H1 (cell line): Measurements from ENCODE around the gene LIF. TPM values are rescaled to one million over a fixed set of nuclear protein-coding genes. Genes with fewer than 3 reads are reported as not detected.

ENCODE experiments used
- CTCF ChIA-PET: fragments of 300-600 bp; sonication (Branson Sonifier 250); formaldehyde crosslinking; loops from one replicate; lab custom pipeline; 2021; ENCODE audit not compliant: partially characterized antibody; lab: Charles Lee
- POLR2A ChIA-PET: fragments of 300-600 bp; sonication (Branson Sonifier 250); formaldehyde crosslinking; loops from one replicate; lab custom pipeline; 2021; ENCODE audit warnings: inconsistent platforms; ENCODE audit not compliant: partially characterized antibody; lab: Charles Lee
- DNase-seq, 2 experiments: peaks; one replicate each; pipeline versions ENCODE4 v3.0.0 to v3.0.0-alpha.2; 2010 to 2022; ENCODE audit warnings: low spot score in 2 of 2, low read depth in 1 of 2, mixed read lengths in 1 of 2
- FAIRE-seq: peaks from 2 replicates; lab custom pipeline; 2011; peaks lifted over from hg19 to GRCh38; lab: Jason Lieb, UNC
- H2AFZ ChIP-seq: 2 replicates; pipeline ENCODE4 v1.8.1; 2012; ENCODE audit warnings: low read length, inconsistent platforms
- H2AK5ac ChIP-seq: 2 replicates; pipeline ENCODE4 v1.6.1; 2013; ENCODE audit warnings: low read depth, low read length
- H2BK120ac ChIP-seq: replicated peaks from 2 replicates; pipeline ENCODE3; 2013; ENCODE audit warnings: low read depth, low read length, inconsistent platforms
- H2BK12ac ChIP-seq: 2 replicates; pipeline ENCODE4 v1.6.1; 2013; ENCODE audit warnings: low read depth, low read length
- H2BK15ac ChIP-seq: 2 replicates; pipeline ENCODE4 v1.6.1; 2013; ENCODE audit warnings: low read length
- H2BK20ac ChIP-seq: 2 replicates; pipeline ENCODE4 v1.6.1; 2013; ENCODE audit warnings: low read length
- H2BK5ac ChIP-seq: 2 replicates; pipeline ENCODE4 v1.6.1; 2013; ENCODE audit warnings: low read depth, low read length
- H3K14ac ChIP-seq: 2 replicates; pipeline ENCODE4 v1.6.1; 2013; ENCODE audit warnings: inconsistent platforms; ENCODE audit not compliant: insufficient read length
- H3K18ac ChIP-seq: 2 replicates; pipeline ENCODE4 v1.6.1; 2013; ENCODE audit warnings: low read length; ENCODE audit errors: extremely low read depth
- H3K23ac ChIP-seq: 2 replicates; pipeline ENCODE4 v1.6.1; 2013; ENCODE audit warnings: inconsistent platforms; ENCODE audit not compliant: insufficient read length
- H3K23me2 ChIP-seq: 2 replicates; pipeline ENCODE4 v1.6.1; 2013; ENCODE audit warnings: low read depth, low read length
- H3K27ac ChIP-seq: 2 replicates; pipeline ENCODE4 v1.6.1; 2011; ENCODE audit warnings: low read depth, low read length, inconsistent platforms
- H3K27me3 ChIP-seq, 4 experiments: replicated peaks in 1 of 4; 1 replicate in 1 of 4; 2 replicates in 3 of 4; pipeline versions ENCODE4 v1.6.1 to v1.8.1; 2011 to 2013; ENCODE audit warnings: low read length in 3 of 4, mild to moderate bottlenecking in 3 of 4, inconsistent platforms in 2 of 4, mixed read lengths in 2 of 4, moderate library complexity in 1 of 4; ENCODE audit not compliant: control insufficient read depth in 3 of 4, insufficient read depth in 3 of 4; ENCODE audit errors: extremely low read depth in 1 of 4
- H3K36me3 ChIP-seq, 4 experiments: 2 replicates each; pipeline versions ENCODE4 v1.6.1 to v1.8.1; 2011 to 2013; ENCODE audit warnings: mild to moderate bottlenecking in 4 of 4, low read length in 3 of 4, moderate library complexity in 2 of 4, control low read depth in 1 of 4, inconsistent platforms in 1 of 4; ENCODE audit not compliant: insufficient read depth in 4 of 4, control insufficient read depth in 2 of 4
- H3K4ac ChIP-seq: replicated peaks from 2 replicates; pipeline ENCODE3; 2013; ENCODE audit warnings: low read length, low read depth, mixed read lengths, inconsistent platforms; ENCODE audit not compliant: insufficient read length
- H3K4me1 ChIP-seq, 4 experiments: replicated peaks in 1 of 4; 1 replicate in 1 of 4; 2 replicates in 3 of 4; pipeline versions ENCODE4 v1.6.1 to v1.8.1; 2011 to 2013; ENCODE audit warnings: low read length in 3 of 4, inconsistent platforms in 2 of 4, mixed read lengths in 1 of 4; ENCODE audit not compliant: insufficient read depth in 4 of 4, control insufficient read depth in 3 of 4
- H3K4me2 ChIP-seq, 2 experiments: 2 replicates each; pipeline versions ENCODE4 v1.6.1 to v1.8.1; 2011 to 2013; ENCODE audit warnings: low read depth in 2 of 2, low read length in 2 of 2, control low read depth in 1 of 2, inconsistent platforms in 1 of 2, mild to moderate bottlenecking in 1 of 2; ENCODE audit not compliant: insufficient read depth in 1 of 2
- H3K4me3 ChIP-seq, 4 experiments: fragments of 200-600, 300-600 bp in 1 of 4; sonication (generic), shearing (Covaris generic), sonication (Bioruptor Twin) in 1 of 4; 2 replicates each; pipeline versions ENCODE4 v1.5.1 to v1.8.1; 2011 to 2016; ENCODE audit warnings: low read length in 4 of 4, low read depth in 3 of 4, control low read depth in 2 of 4, inconsistent platforms in 2 of 4, mild to moderate bottlenecking in 2 of 4, mixed read lengths in 1 of 4, moderate library complexity in 1 of 4; ENCODE audit not compliant: insufficient read depth in 2 of 4; ENCODE audit errors: extremely low read depth in 1 of 4
- H3K56ac ChIP-seq: replicated peaks from 2 replicates; pipeline ENCODE3; 2013; ENCODE audit warnings: low read depth, mild to moderate bottlenecking, mixed read lengths, low read length, inconsistent platforms; ENCODE audit not compliant: insufficient read length
- H3K79me1 ChIP-seq: 2 replicates; pipeline ENCODE4 v1.6.1; 2013; ENCODE audit warnings: low read depth, low read length, control low read depth
- H3K79me2 ChIP-seq, 2 experiments: 2 replicates each; pipeline versions ENCODE4 v1.6.1 to v1.8.1; 2012 to 2013; ENCODE audit warnings: low read length in 2 of 2, mild to moderate bottlenecking in 2 of 2, inconsistent platforms in 1 of 2; ENCODE audit not compliant: insufficient read depth in 2 of 2, control insufficient read depth in 1 of 2
- H3K9ac ChIP-seq, 4 experiments: replicated peaks in 1 of 4; 1 replicate in 1 of 4; 2 replicates in 3 of 4; pipeline versions ENCODE4 v1.6.1 to v1.8.1; 2011 to 2013; ENCODE audit warnings: low read depth in 3 of 4, low read length in 3 of 4, control low read depth in 2 of 4, mild to moderate bottlenecking in 2 of 4, moderate library complexity in 2 of 4, inconsistent platforms in 1 of 4; ENCODE audit errors: extremely low read depth in 1 of 4
- H3K9me3 ChIP-seq, 2 experiments: 2 replicates each; pipeline versions ENCODE4 v1.6.1 to v1.8.1; 2012 to 2013; ENCODE audit warnings: mild to moderate bottlenecking in 2 of 2, moderate library complexity in 2 of 2, control low read depth in 1 of 2, inconsistent platforms in 1 of 2, low read depth in 1 of 2, low read length in 1 of 2, mixed read lengths in 1 of 2; ENCODE audit not compliant: insufficient read depth in 2 of 2
- H4K20me1 ChIP-seq, 2 experiments: replicated peaks in 1 of 2; 2 replicates each; pipeline versions ENCODE3 to v1.8.1; 2011 to 2013; ENCODE audit warnings: inconsistent platforms in 2 of 2, low read length in 2 of 2, mild to moderate bottlenecking in 1 of 2; ENCODE audit not compliant: insufficient read depth in 2 of 2, control insufficient read depth in 1 of 2
- H4K5ac ChIP-seq: 2 replicates; pipeline ENCODE4 v1.6.1; 2013; ENCODE audit warnings: low read length, low read depth, mixed read lengths, inconsistent platforms; ENCODE audit not compliant: insufficient read length
- H4K8ac ChIP-seq: 2 replicates; pipeline ENCODE4 v1.8.0; 2013; ENCODE audit warnings: mild to moderate bottlenecking, moderate library complexity, low read length, inconsistent platforms; ENCODE audit not compliant: insufficient read depth; ENCODE audit errors: extremely low read depth
- H4K91ac ChIP-seq: replicated peaks from 2 replicates; pipeline ENCODE3; 2013; ENCODE audit warnings: low read length, mixed read lengths, inconsistent platforms; ENCODE audit not compliant: insufficient read length
- GABPA ChIP-seq: IDR thresholded peaks from 2 replicates; pipeline ENCODE4 v1.6.1; 2011; ENCODE audit warnings: mild to moderate bottlenecking, low read length, moderate library complexity, borderline replicate concordance; ENCODE audit not compliant: insufficient read depth
- WGBS, 2 experiments: shearing (Covaris generic) in 1 of 2; methylation state at CpG; one replicate each; pipeline versions ENCODE4 v1.1.6 to v1.1.7; 2013 to 2015; ENCODE audit warnings: low lambda C conversion rate in 2 of 2, mixed read lengths in 2 of 2, inconsistent platforms in 1 of 2, low coverage in 1 of 2, missing lambda C conversion rate in 1 of 2; ENCODE audit not compliant: insufficient replicate concordance in 2 of 2, insufficient coverage in 1 of 2, insufficient read length in 1 of 2; ENCODE audit errors: extremely low coverage in 1 of 2, missing lambda C conversion rate in 1 of 2; 5-methylcytosine and 5-hydroxymethylcytosine counted together
- polyA plus RNA-seq, 7 experiments: library from polyadenylated mRNA; depleted of rRNA in 3 of 7; stranded (reverse) in 5 of 7; unstranded in 2 of 7; fragments of >200 nt in 5 of 7; fragments of 200-250 nt in 2 of 7; gene quantifications; 1 replicate in 5 of 7; 2 replicates in 1 of 7; 4 replicates in 1 of 7; pipeline versions ENCODE4 v1.2.1 to v1.2.3, GENCODE V29; 2011 to 2013; ENCODE audit warnings: missing spikeins in 2 of 7, mixed read lengths in 2 of 7
- total RNA-seq: library from RNA; stranded (reverse); fragmentation: NEBNext Ultra II Directional; extraction: Animal tissue kit (Norgen Biotek cat#: 25700); gene quantifications from 2 replicates; pipeline ENCODE4 v1.2.1, GENCODE V29; 2021
- TF ChIP-seq, protein P1 (sequence below): IDR thresholded peaks from 2 replicates; pipeline ENCODE4 v1.6.1; 2012; ENCODE audit warnings: inconsistent platforms

LIF gene
- total and polyA plus RNA-seq, 2 of the 8 experiments (the other 6 are each of a cell fraction or from before 2014, with no cell fraction given): 3.3 to 3.5 TPM

DNA sequence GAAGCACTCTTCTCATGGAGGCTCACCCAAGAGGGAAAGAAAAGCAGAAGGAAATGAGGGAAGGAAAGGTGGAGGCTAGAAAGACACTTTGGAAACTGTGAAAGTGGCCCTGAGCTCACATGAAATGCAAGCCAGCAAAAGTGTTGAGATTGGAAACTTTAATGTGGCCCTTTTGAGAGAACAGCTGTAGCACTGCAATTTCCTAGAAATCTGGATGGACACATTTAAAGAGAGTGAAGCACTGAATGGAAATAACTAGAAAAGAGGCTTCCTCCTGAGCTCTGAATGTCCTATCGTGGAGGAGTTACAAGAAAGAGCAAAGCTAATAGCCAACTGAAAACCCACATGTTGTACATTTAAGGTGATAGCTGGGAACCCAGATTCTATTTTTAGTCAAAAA lies 56.0 kb downstream of the LIF start:
- no peak overlapping the region for H3K56ac ChIP-seq
- no peak overlapping the region for H4K91ac ChIP-seq
- H3K4ac ChIP-seq: no peak overlapping the region
- H3K27me3 ChIP-seq: no peaks in the 10 kb centered on the region; a peak in 1 of 7 replicates
- H3K4me2 ChIP-seq: no peak overlapping the region
- FAIRE-seq (no peak), DNase-seq (no peak)
- H2BK120ac ChIP-seq: no peak overlapping the region
- H3K4me1 ChIP-seq: peaks cover 0 to 6% (median 2%) of the 10 kb centered on the region in 4 experiments; a peak in 4 of 7 replicates
- H3K79me2 ChIP-seq: no peaks in the 10 kb centered on the region
- H3K79me1 ChIP-seq: no peaks in the 10 kb centered on the region
- no peaks in the 10 kb centered on the region for H3K23me2 ChIP-seq
- H2AFZ ChIP-seq: no peak overlapping the region
- no peak overlapping the region for H3K27ac ChIP-seq
- H2BK20ac ChIP-seq: no peak overlapping the region
- no peak overlapping the region for H2BK12ac ChIP-seq
- no peak overlapping the region for H2BK15ac ChIP-seq
- H3K9ac ChIP-seq: no peak overlapping the region
- ChIA-PET POLR2A (interaction anchor here (1.3 to 1.5 kb wide), 2 partner anchors 9 to 24 kb away, joined by 3 to 4 read pairs; no protein-coding TSS in a partner anchor), CTCF (interaction anchor here (0.7 to 2.6 kb wide), 4 partner anchors 14 to 200 kb away, joined by 3 to 6 read pairs (median 4); no protein-coding TSS in a partner anchor)
- no peaks in the 10 kb centered on the region for H3K36me3 ChIP-seq
- H4K20me1 ChIP-seq: no peaks in the 10 kb centered on the region
- H3K9me3 ChIP-seq: no peaks in the 10 kb centered on the region
- H2BK5ac ChIP-seq: no peak overlapping the region
- no peak overlapping the region for H4K8ac ChIP-seq
- no peak overlapping the region for H3K4me3 ChIP-seq
- WGBS, 2 experiments: 91% methylated on average over 1 of the region's 1 CpG; no CpG with 5 or more reads in 1 of the 2 experiments
- no peak overlapping the region for H3K14ac ChIP-seq
- no peak overlapping the region for H3K18ac ChIP-seq
- H3K23ac ChIP-seq: no peak overlapping the region
- H4K5ac ChIP-seq: no peak overlapping the region
- no peak overlapping the region for H2AK5ac ChIP-seq
- TF ChIP-seq, protein P1, sequence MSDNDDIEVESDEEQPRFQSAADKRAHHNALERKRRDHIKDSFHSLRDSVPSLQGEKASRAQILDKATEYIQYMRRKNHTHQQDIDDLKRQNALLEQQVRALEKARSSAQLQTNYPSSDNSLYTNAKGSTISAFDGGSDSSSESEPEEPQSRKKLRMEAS: no peak
- TF ChIP-seq GABPA: no peak
